ENCODE measurements around the gene HDAC4. TPM values are rescaled to one million over a fixed set of nuclear protein-coding genes. Genes with fewer than 3 reads are reported as not detected.

The HDAC4 gene
- polyA plus RNA-seq, 3 donors = 11.8 to 13.0 (median 12.9) TPM

GRCh38 chr2:239370876-239371725, 29.7 kb downstream of the HDAC4 start:
- DNase-seq (ENCODE audit: low read depth in 3 of 3, low spot score in 2 of 3) = no peak

- DNase-seq (ENCODE audit: low read depth in 3 of 3, low spot score in 2 of 3) = no peak
Observed at GRCh38 chr2:239370403-239370802, 30.4 kb downstream of the HDAC4 start.

GRCh38 chr2:239369631-239370161, 31.1 kb downstream of the HDAC4 start:
- DNase-seq (ENCODE audit: low read depth in 3 of 3, low spot score in 2 of 3) = no peak

- no peak for DNase-seq (ENCODE audit: low read depth in 3 of 3, low spot score in 2 of 3)
Observed at GRCh38 chr2:239368906-239369552, 31.8 kb downstream of the HDAC4 start.

- DNase-seq (ENCODE audit: low read depth in 3 of 3, low spot score in 2 of 3) = no peak
Observed at GRCh38 chr2:239368321-239368720, 32.5 kb downstream of the HDAC4 start.

- DNase-seq (ENCODE audit: low read depth in 3 of 3, low spot score in 2 of 3) = no peak
Observed at GRCh38 chr2:239366740-239367139, 34.1 kb downstream of the HDAC4 start.

- DNase-seq (ENCODE audit: low read depth in 3 of 3, low spot score in 2 of 3) = no peak
Observed at GRCh38 chr2:239365782-239366435, 34.9 kb downstream of the HDAC4 start.

- no peak for DNase-seq (ENCODE audit: low read depth in 3 of 3, low spot score in 2 of 3)
Observed at GRCh38 chr2:239365071-239365781, 35.6 kb downstream of the HDAC4 start.

GRCh38 chr2:239363946-239364637, 36.7 kb downstream of the HDAC4 start:
- DNase-seq (ENCODE audit: low read depth in 3 of 3, low spot score in 2 of 3) = no peak

GRCh38 chr2:239362507-239362906, 38.3 kb downstream of the HDAC4 start:
- DNase-seq (ENCODE audit: low read depth in 3 of 3, low spot score in 2 of 3) = no peak

- no peak for DNase-seq (ENCODE audit: low read depth in 3 of 3, low spot score in 2 of 3)
Observed at GRCh38 chr2:239361311-239361642, 39.5 kb downstream of the HDAC4 start.

GRCh38 chr2:239360421-239361310, 40.2 kb downstream of the HDAC4 start:
- no peak for DNase-seq (ENCODE audit: low read depth in 3 of 3, low spot score in 2 of 3)

GRCh38 chr2:239360008-239360407, 40.8 kb downstream of the HDAC4 start:
- DNase-seq (ENCODE audit: low read depth in 3 of 3, low spot score in 2 of 3) = no peak

GRCh38 chr2:239359196-239359912, 41.5 kb downstream of the HDAC4 start:
- no peak for DNase-seq (ENCODE audit: low read depth in 3 of 3, low spot score in 2 of 3)

- no peak for DNase-seq (ENCODE audit: low read depth in 3 of 3, low spot score in 2 of 3)
Observed at GRCh38 chr2:239358062-239358754, 42.6 kb downstream of the HDAC4 start.

GRCh38 chr2:239355724-239356123, 45.1 kb downstream of the HDAC4 start:
- DNase-seq (ENCODE audit: low read depth in 3 of 3, low spot score in 2 of 3) = no peak

- DNase-seq (ENCODE audit: low read depth in 3 of 3, low spot score in 2 of 3) = no peak
Observed at GRCh38 chr2:239355139-239355538, 45.7 kb downstream of the HDAC4 start.

GRCh38 chr2:239354791-239355136, 46.1 kb downstream of the HDAC4 start:
- no peak for DNase-seq (ENCODE audit: low read depth in 3 of 3, low spot score in 2 of 3)
